Esophagus muscularis mucosa (tissue), 4 donors: ENCODE results near the gene PSME3IP1. TPM values are rescaled to one million over a fixed set of nuclear protein-coding genes. Genes with fewer than 3 reads are reported as not detected.

Experiments
- DNase-seq: peaks from one replicate; pipeline ENCODE4 v3.0.0-alpha.2; 2017; ENCODE audit errors: extremely low spot score
- H3K27ac ChIP-seq, 4 donors: fragments of 200-600 bp; sonication (generic); replicated peaks in 1 of 4; 1 replicate in 3 of 4; 2 replicates in 1 of 4; pipeline ENCODE4 v1.5.1; 2016 to 2019; ENCODE audit warnings: mild to moderate bottlenecking in 1 of 4
- H3K27me3 ChIP-seq, 4 donors: fragments of 200-600 bp; sonication (generic); one replicate each; pipeline versions ENCODE4 v1.5.1 to v1.6.0; 2016 to 2019
- H3K36me3 ChIP-seq, 4 donors: fragments of 200-600 bp; sonication (generic); one replicate each; pipeline ENCODE4 v1.5.1; 2016 to 2019
- H3K4me1 ChIP-seq, 4 donors: fragments of 200-600 bp; sonication (generic); one replicate each; pipeline ENCODE4 v1.5.1; 2016 to 2019
- H3K4me3 ChIP-seq, 4 donors: fragments of 200-600 bp; sonication (generic); 1 replicate in 2 of 4; 2 replicates in 2 of 4; pipeline ENCODE4 v1.5.1; 2016 to 2019; ENCODE audit warnings: mild to moderate bottlenecking in 4 of 4, moderate library complexity in 1 of 4
- H3K9me3 ChIP-seq, 4 donors: fragments of 200-600 bp; sonication (generic); 1 replicate in 3 of 4; 2 replicates in 1 of 4; pipeline ENCODE4 v1.5.1; 2016 to 2019
- CTCF ChIP-seq, 3 experiments: fragments of 200-600 bp in 2 of 3; fragments of 450-650 bp in 1 of 3; sonication (generic) in 2 of 3; IDR thresholded peaks; one replicate each; pipeline ENCODE4 v1.5.1; 2017 to 2019; ENCODE audit warnings: antibody characterized with exemption in 3 of 3, mild to moderate bottlenecking in 2 of 3, moderate library complexity in 1 of 3
- EP300 ChIP-seq: sonication (generic); formaldehyde crosslinking; IDR thresholded peaks from one replicate; pipeline ENCODE4 v1.6.1; 2017; ENCODE audit warnings: antibody characterized with exemption
- POLR2A ChIP-seq: fragments of 450-650 bp; IDR thresholded peaks from one replicate; pipeline ENCODE4 v1.6.1; 2017; ENCODE audit warnings: antibody characterized with exemption, moderate library complexity, mild to moderate bottlenecking, low read depth
- POLR2AphosphoS5 ChIP-seq, 2 donors: sonication (generic); formaldehyde crosslinking; IDR thresholded peaks; one replicate each; pipeline ENCODE4 v1.6.1; 2017; ENCODE audit warnings: antibody characterized with exemption in 2 of 2
- WGBS: methylation state at CpG from one replicate; pipeline ENCODE4 v1.1.5; 2018; 5-methylcytosine and 5-hydroxymethylcytosine counted together
- intact Hi-C: fragments of 100-400 bp; cut with DNase I; formaldehyde crosslinking; loops from one replicate; pipeline ENCODE4 v1.15.1; 2023
- total RNA-seq, 4 donors: library from RNA; depleted of rRNA; stranded (reverse); fragments of >200 nt; gene quantifications; one replicate each; pipeline versions ENCODE4 v1.1.0 to v1.2.1, GENCODE V29; 2016

PSME3IP1 gene
- total RNA-seq, 4 donors from 2014 or later, result 47.8 to 60.7 (median 57.5) TPM

- peaks cover 13 to 37% (median 26%) of the 10 kb centered on the region in 4 donors for H3K4me1 ChIP-seq
- intact Hi-C loops, result no loop called here
- 36% methylated on average over 10 of the region's 10 CpGs for WGBS
- no peak overlapping the region for H3K4me3 ChIP-seq
- no peak for DNase-seq
- H3K27ac ChIP-seq, result peak overlapping the region in 3 of 4 donors; percentile 4 to 60 (median 47)
- H3K9me3 ChIP-seq, result no peaks in the 10 kb centered on the region
- H3K27me3 ChIP-seq, result no peaks in the 10 kb centered on the region
- TF ChIP-seq CTCF (IDR thresholded peaks at IDR 0.05), result no peak
- no peak for TF ChIP-seq POLR2A
- TF ChIP-seq EP300, result no peak
- TF ChIP-seq POLR2AphosphoS5 (IDR thresholded peaks at IDR 0.05), result no peak
- H3K36me3 ChIP-seq, result peaks cover 15 to 63% (median 47%) of the 10 kb centered on the region in 4 donors
Measured at GRCh38 chr16:57115168-57115513, 70.7 kb downstream of the PSME3IP1 start.

- TF ChIP-seq POLR2AphosphoS5 (IDR thresholded peaks at IDR 0.05) (no peak), POLR2A (no peak), EP300 (no peak), CTCF (IDR thresholded peaks at IDR 0.05) (no peak)
- peaks cover 13 to 37% (median 26%) of the 10 kb centered on the region in 4 donors for H3K4me1 ChIP-seq
- H3K27me3 ChIP-seq, result no peaks in the 10 kb centered on the region
- no peak overlapping the region for H3K4me3 ChIP-seq
- peaks cover 9 to 48% (median 36%) of the 10 kb centered on the region in 4 donors for H3K36me3 ChIP-seq
- intact Hi-C loops, result no loop called here
- no peaks in the 10 kb centered on the region for H3K9me3 ChIP-seq
- WGBS, result 91% methylated on average over 5 of the region's 5 CpGs
- H3K27ac ChIP-seq, result no peak overlapping the region
- DNase-seq, result no peak
Measured at GRCh38 chr16:57113664-57114063, 72.2 kb downstream of the PSME3IP1 start.

- peaks cover 13 to 37% (median 27%) of the 10 kb centered on the region in 4 donors for H3K4me1 ChIP-seq
- 93% methylated on average over 14 of the region's 14 CpGs for WGBS
Measured at GRCh38 chr16:57113042-57113453, 72.8 kb downstream of the PSME3IP1 start.

GRCh38 chr16:57112403-57113041, 73.3 kb downstream of the PSME3IP1 start:
- TF ChIP-seq EP300, result no peak
- no peak for TF ChIP-seq CTCF (IDR thresholded peaks at IDR 0.05)
- no peak for TF ChIP-seq POLR2AphosphoS5 (IDR thresholded peaks at IDR 0.05)
- no peak for TF ChIP-seq POLR2A

More at GRCh38 chr16:57113042-57113453, 72.8 kb downstream of the PSME3IP1 start:
- Histone ChIP-seq H3K9me3 (no peaks in the 10 kb centered on the region), H3K4me3 (no peak overlapping the region), H3K27me3 (no peaks in the 10 kb centered on the region), H3K27ac (peak overlapping the region in 1 of 4 donors; percentile 0), H3K36me3 (peaks cover 9 to 46% (median 31%) of the 10 kb centered on the region in 4 donors)
- no peak for DNase-seq
- intact Hi-C loops, result no loop called here
- no peak for TF ChIP-seq POLR2A
- TF ChIP-seq CTCF (IDR thresholded peaks at IDR 0.05), result no peak
- TF ChIP-seq POLR2AphosphoS5 (IDR thresholded peaks at IDR 0.05), result no peak
- TF ChIP-seq EP300, result no peak

More at GRCh38 chr16:57112403-57113041, 73.3 kb downstream of the PSME3IP1 start:
- Histone ChIP-seq H3K9me3 (no peaks in the 10 kb centered on the region), H3K27me3 (no peaks in the 10 kb centered on the region), H3K36me3 (peaks cover 5 to 40% (median 26%) of the 10 kb centered on the region in 4 donors), H3K4me1 (peaks cover 13 to 37% (median 29%) of the 10 kb centered on the region in 4 donors), H3K27ac (peak overlapping the region in 2 of 4 donors; percentile 0 to 28), H3K4me3 (no peak overlapping the region)
- DNase-seq, result no peak
- intact Hi-C loops, result no loop called here
- 66% methylated on average over 9 of the region's 10 CpGs for WGBS
